Thymus (tissue), 11 donors: ENCODE measurements around the gene SELPLG. TPM values are rescaled to one million over a fixed set of nuclear protein-coding genes. Genes with fewer than 3 reads are reported as not detected.
"Not testable (repeated sequence)": the region's sequence is repeated elsewhere in the genome, so short reads cannot be mapped to it uniquely, and the experiment has no call there.

ENCODE experiments used
- DNase-seq, 9 donors: peaks; one replicate each; pipeline ENCODE4 v3.0.0-alpha.2; 2013; ENCODE audit warnings: low spot score in 9 of 9, low read depth in 6 of 9, missing footprints in 1 of 9
- H3K27ac ChIP-seq, 2 donors: one replicate each; pipeline ENCODE4 v1.5.1; 2013; ENCODE audit warnings: control low read depth in 1 of 2, low read depth in 1 of 2, low read length in 1 of 2, mild to moderate bottlenecking in 1 of 2, moderate library complexity in 1 of 2
- H3K27me3 ChIP-seq, 2 donors: one replicate each; pipeline ENCODE4 v1.5.1; 2013; ENCODE audit warnings: low read length in 1 of 2; ENCODE audit not compliant: control insufficient read depth in 2 of 2, insufficient read depth in 1 of 2
- H3K36me3 ChIP-seq, 2 donors: one replicate each; pipeline ENCODE4 v1.5.1; 2013; ENCODE audit warnings: low read length in 1 of 2, mild to moderate bottlenecking in 1 of 2, moderate library complexity in 1 of 2; ENCODE audit not compliant: control insufficient read depth in 2 of 2, insufficient read depth in 2 of 2
- H3K4me1 ChIP-seq, 2 donors: one replicate each; pipeline ENCODE4 v1.5.1; 2013; ENCODE audit warnings: low read length in 2 of 2; ENCODE audit not compliant: control insufficient read depth in 2 of 2, insufficient read depth in 2 of 2
- H3K4me3 ChIP-seq, 2 donors: one replicate each; pipeline ENCODE4 v1.5.1; 2013; ENCODE audit warnings: low read length in 2 of 2, control low read depth in 1 of 2, mild to moderate bottlenecking in 1 of 2
- H3K9me3 ChIP-seq, 2 donors: one replicate each; pipeline ENCODE4 v1.5.1; 2013; ENCODE audit warnings: low read length in 1 of 2, mild to moderate bottlenecking in 1 of 2; ENCODE audit not compliant: control insufficient read depth in 2 of 2, insufficient read depth in 1 of 2
- WGBS: extraction: QIAGEN DNeasy Blood & Tissue Kit; methylation state at CpG from one replicate; pipeline ENCODE4 v1.1.7; 2013; 5-methylcytosine and 5-hydroxymethylcytosine counted together
- polyA plus RNA-seq: library from polyadenylated mRNA; stranded (reverse); fragments of 200-250 nt; gene quantifications from one replicate; pipeline ENCODE4 v1.2.3, GENCODE V29; 2013
- total RNA-seq: library from RNA; stranded (reverse); fragments of 120-200 nt; gene quantifications from one replicate; pipeline ENCODE4 v1.2.4, GENCODE V29; 2013
- donor health status: healthy.

SELPLG gene
- total and polyA plus RNA-seq, 2 donors: 28.0 to 69.6 TPM

DNA sequence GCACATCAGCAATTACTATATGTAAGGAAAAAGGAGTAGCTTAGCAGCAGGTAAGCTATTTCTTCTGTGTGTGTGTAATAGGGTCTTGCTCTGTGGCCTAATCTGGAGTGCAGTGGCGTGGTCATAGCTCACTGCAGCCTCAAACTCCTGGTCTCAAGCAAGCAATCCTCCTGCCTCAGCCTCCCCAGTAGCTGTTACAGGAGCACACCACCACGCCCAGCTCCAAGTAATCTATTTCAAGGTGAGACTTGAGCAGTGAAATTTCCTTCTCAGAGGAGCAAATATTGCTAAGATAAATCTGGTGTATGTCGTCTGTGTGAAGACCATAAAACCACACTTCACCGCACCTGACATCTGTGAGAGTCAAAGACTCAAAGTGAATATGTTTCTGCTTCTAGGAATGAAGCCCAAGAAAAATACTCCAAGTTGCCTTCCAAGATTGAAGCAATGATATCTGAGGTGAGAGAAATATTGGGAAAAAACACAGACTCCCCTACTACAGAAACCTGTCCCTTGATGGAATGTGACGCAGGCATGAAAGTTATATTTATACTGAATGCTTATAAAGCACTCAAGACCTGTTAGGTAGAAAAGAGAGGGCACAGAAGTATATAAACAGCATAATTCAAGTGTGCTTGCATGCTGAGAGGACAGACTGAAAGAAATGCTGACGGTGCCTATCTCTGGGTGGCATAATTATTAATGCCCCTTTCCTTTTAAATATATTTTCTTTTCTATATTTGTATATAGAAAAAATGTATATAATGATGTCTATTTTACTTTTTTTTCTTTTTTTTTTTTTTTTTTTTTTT is 2.5 kb upstream of the SELPLG start:
- H3K36me3 ChIP-seq: no peaks in the 10 kb centered on the region
- H3K27me3 ChIP-seq: no peaks in the 10 kb centered on the region
- H3K4me1 ChIP-seq: peaks cover 65 to 98% of the 10 kb centered on the region in 2 donors
- peak in 2 of 9 donors; percentile 58 to 86 for DNase-seq
- no peak overlapping the region for H3K4me3 ChIP-seq
- peaks cover 0 to 2% of the 10 kb centered on the region in 2 donors for H3K9me3 ChIP-seq
- peak overlapping the region; percentile 84 for H3K27ac ChIP-seq
- 24% methylated on average over 6 of the region's 6 CpGs for WGBS

DNA sequence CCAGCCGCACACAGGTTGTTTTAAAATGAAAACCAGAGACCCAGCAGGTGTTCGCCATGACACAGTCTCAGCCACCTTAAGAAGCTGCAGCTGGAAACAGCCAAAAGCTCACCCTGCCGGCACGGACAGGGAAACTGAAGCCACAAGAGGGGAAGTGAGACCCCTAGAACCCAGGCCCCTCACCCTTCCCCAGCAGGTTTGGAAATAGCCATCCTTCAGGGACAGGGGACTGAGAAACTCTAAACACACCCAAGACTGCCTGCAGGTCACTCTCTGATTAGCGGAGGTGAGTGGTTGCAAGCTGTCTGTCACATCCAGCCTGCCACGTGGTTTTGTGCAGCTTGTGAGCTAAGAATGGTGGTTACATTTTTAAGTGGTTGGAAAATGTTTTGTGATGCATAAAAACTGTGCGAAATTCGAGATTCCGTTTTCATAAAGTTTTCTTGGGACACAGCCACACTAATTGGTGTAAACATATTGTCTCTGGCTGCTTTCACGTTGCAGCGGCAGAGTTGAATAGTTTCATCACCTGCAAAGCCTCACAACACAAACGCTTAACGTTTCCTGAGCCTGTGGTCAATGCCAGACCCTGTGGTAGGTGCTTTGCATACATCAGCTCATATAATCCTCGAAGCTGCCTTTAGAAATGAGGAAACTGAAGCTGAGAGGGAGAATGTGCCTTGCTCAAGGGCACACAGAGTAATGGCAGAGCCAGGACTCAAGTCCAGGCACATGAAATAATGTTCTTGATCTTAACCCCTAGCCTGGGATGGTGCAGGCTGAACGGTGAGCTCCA is 1.7 kb upstream of the SELPLG start:
- Histone ChIP-seq H3K27me3 (no peaks in the 10 kb centered on the region), H3K4me1 (peaks cover 67 to 98% of the 10 kb centered on the region in 2 donors), H3K4me3 (peak overlapping the region; percentile 1 to 11), H3K27ac (peak overlapping the region; percentile 84), H3K36me3 (no peaks in the 10 kb centered on the region), H3K9me3 (peaks cover 0 to 2% of the 10 kb centered on the region in 2 donors)
- DNase-seq: peak in 2 of 9 donors; percentile 56 to 86
- WGBS: 1% methylated on average over 15 of the region's 15 CpGs

- H3K4me1 ChIP-seq: peaks cover 73 to 100% of the 10 kb centered on the region in 2 donors
- 8% methylated on average over 4 of the region's 4 CpGs for WGBS
- peak overlapping the region; percentile 3 to 5 for H3K4me3 ChIP-seq
Measured at GRCh38 chr12:108634341-108634751, 652 bp upstream of the SELPLG start.

DNA sequence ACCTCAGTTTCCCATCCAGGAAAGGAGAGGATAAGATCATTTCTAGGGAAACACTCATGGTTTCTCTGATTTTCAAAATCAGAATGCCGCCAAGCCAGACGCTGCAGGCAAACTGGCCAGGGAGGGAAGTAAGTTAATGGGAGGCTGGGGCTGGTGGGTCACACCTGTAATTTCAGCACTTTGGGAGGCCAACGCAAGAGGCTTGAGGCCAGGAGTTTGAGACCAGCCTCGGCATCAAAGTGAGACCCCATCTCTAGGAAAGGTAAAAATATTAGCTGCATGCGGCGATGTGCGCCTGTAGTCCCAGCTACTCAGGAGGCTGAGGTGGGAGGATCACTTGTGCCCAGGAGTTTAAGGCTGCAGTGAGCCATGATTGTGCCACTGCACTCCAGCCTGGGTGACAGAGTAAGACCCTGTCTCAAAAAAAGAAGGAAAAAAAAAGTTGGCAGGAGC is 587 bp downstream of the SELPLG start:
- H3K9me3 ChIP-seq: peaks cover 0 to 6% of the 10 kb centered on the region in 2 donors
- DNase-seq: no peak
- peaks cover 0 to 6% of the 10 kb centered on the region in 2 donors for H3K36me3 ChIP-seq
- 77% methylated on average over 7 of the region's 7 CpGs for WGBS
- H3K27ac ChIP-seq: peak overlapping the region; percentile 79 to 84
- peaks cover 76 to 100% of the 10 kb centered on the region in 2 donors for H3K4me1 ChIP-seq
- H3K4me3 ChIP-seq: peak overlapping the region; percentile 44 to 49
- H3K27me3 ChIP-seq: no peaks in the 10 kb centered on the region

More at GRCh38 chr12:108634341-108634751, 652 bp upstream of the SELPLG start:
- Histone ChIP-seq H3K9me3 (peaks cover 0 to 2% of the 10 kb centered on the region in 2 donors), H3K27me3 (no peaks in the 10 kb centered on the region), H3K36me3 (no peaks in the 10 kb centered on the region), H3K27ac (peak overlapping the region; percentile 72 to 84)
- DNase-seq: peak in 1 of 9 donors; percentile 76

GRCh38 chr12:108631261-108631660 is 2.4 kb downstream of the SELPLG start:
- not testable (repeated sequence) for H3K36me3 ChIP-seq, H3K27me3 ChIP-seq, H3K9me3 ChIP-seq, DNase-seq, H3K27ac ChIP-seq
- 96% methylated on average over 4 of the region's 4 CpGs for WGBS
- Histone ChIP-seq H3K4me3 (peak overlapping the region; percentile 44 to 49), H3K4me1 (peaks cover 67 to 96% of the 10 kb centered on the region in 2 donors)

- Histone ChIP-seq H3K27me3 (no peaks in the 10 kb centered on the region), H3K9me3 (peaks cover 0 to 6% of the 10 kb centered on the region in 2 donors), H3K27ac (peak overlapping the region; percentile 53 to 83), H3K4me3 (no peak overlapping the region), H3K4me1 (peaks cover 61 to 90% of the 10 kb centered on the region in 2 donors), H3K36me3 (peaks cover 6 to 8% of the 10 kb centered on the region in 2 donors)
- 65% methylated on average over 9 of the region's 9 CpGs for WGBS
- DNase-seq: no peak
Measured at GRCh38 chr12:108630481-108631207, 3.0 kb downstream of the SELPLG start.

DNA sequence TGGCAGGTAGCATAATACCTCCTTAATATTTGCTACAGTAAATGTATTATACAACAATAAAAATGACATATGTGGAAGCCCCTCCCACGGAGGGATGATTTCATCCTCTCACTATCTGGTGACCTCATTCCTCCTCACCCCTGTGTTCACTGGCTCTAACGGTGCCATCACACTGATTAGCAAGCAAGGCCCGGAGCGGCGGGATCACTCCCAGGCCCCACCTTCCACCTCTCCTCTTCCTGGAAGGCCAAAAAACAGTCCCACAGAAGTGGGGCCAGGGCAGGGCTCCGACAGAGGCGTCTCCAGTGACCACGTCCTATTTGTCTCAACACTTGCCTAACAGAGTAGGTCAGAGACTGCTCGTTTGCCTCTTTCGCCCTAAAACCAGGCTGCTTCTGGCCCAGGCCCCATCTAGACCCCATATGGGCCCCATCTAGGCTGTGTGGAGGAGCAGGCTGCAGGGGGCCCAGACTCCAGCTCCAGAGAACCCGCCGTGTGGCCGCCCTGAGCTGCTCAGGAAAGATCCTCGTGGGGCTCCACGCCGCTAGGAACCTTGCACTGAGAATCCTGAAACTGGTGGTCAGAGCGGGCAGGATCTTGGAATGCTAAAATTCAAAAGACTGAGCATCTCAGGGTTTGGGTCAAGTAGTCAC is 3.7 kb downstream of the SELPLG start:
- WGBS: 85% methylated on average over 17 of the region's 17 CpGs
- H3K4me3 ChIP-seq: no peak overlapping the region
- peak in 1 of 9 donors; percentile 48 for DNase-seq

DNA sequence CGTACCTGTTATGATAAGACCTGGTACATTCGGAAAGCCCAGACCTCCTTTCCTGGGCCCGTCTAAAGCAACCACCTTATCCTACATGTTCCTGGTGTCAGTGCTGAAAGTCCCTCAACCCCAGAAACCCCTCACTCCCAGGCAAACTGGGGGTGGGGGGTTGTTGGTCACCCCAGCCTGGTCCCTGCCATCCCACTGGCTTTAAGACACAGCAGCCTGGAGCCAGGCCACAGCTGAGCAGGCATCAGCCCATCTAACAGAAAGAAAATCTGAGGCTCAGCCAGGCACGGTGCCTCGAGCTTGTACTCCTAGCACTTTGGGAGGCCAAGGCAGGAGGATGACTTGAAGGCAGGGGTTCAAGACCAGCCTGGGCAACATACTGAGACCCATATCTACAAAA is 4.5 kb downstream of the SELPLG start:
- 81% methylated on average over 5 of the region's 5 CpGs for WGBS
- peaks cover 50 to 75% of the 10 kb centered on the region in 2 donors for H3K4me1 ChIP-seq
- H3K27me3 ChIP-seq: no peaks in the 10 kb centered on the region
- H3K27ac ChIP-seq: peak overlapping the region; percentile 83 to 88
- no peak for DNase-seq
- H3K4me3 ChIP-seq: no peak overlapping the region
- peaks cover 7 to 9% of the 10 kb centered on the region in 2 donors for H3K36me3 ChIP-seq
- peaks cover 0 to 6% of the 10 kb centered on the region in 2 donors for H3K9me3 ChIP-seq

More for the DNA sequence above, 3.7 kb downstream of the SELPLG start:
- H3K27ac ChIP-seq: peak overlapping the region; percentile 59 to 83
- H3K36me3 ChIP-seq: peaks cover 6 to 8% of the 10 kb centered on the region in 2 donors
- H3K27me3 ChIP-seq: no peaks in the 10 kb centered on the region
- H3K4me1 ChIP-seq: peaks cover 57 to 83% of the 10 kb centered on the region in 2 donors
- peaks cover 0 to 6% of the 10 kb centered on the region in 2 donors for H3K9me3 ChIP-seq
